HCT116 (cell line): ENCODE data around the gene CRHBP. TPM values are rescaled to one million over a fixed set of nuclear protein-coding genes. Genes with fewer than 3 reads are reported as not detected.

ENCODE experiments used
- ATAC-seq: fragments of 200-7000 bp; cut with Tn5 transposase; 2 replicates; pipeline ENCODE4 v1.9.1; 2020; ENCODE audit warnings: mild to moderate bottlenecking, moderate library complexity
- BruUV-seq: library from RNA; stranded (reverse); fragments of 400-500 nt; replicated peaks from 2 replicates; lab custom pipeline; 2021; lab: Mats Ljungman, UMichigan
- CTCF ChIA-PET: fragments of 300-600 bp; sonication (Branson Sonifier 250); formaldehyde crosslinking; loops from one replicate; lab custom pipeline; 2021; ENCODE audit warnings: antibody characterized with exemption; lab: Charles Lee
- POLR2A ChIA-PET: fragments of 300-600, 350-600 bp; sonication (Branson Sonifier 250); formaldehyde crosslinking; loops from one replicate; lab custom pipeline; 2021; ENCODE audit warnings: antibody characterized with exemption; lab: Charles Lee
- RAD21 ChIA-PET, 2 experiments: fragments of 300-600 bp; sonication (Branson Sonifier 250); formaldehyde crosslinking; loops; one replicate each; lab custom pipeline; 2023; ENCODE audit warnings: low total read pairs in 2 of 2; ENCODE audit not compliant: uncharacterized antibody in 2 of 2, unreplicated experiment in 2 of 2, low non-redundant PET in 1 of 2; lab: Charles Lee
- DNase-seq: peaks from one replicate; pipeline ENCODE4 v3.0.0-alpha.2; 2010; ENCODE audit warnings: low read depth, low spot score
- H2AFZ ChIP-seq: fragments of 200-600 bp; shearing (Covaris generic), sonication (generic); 2 replicates; pipeline ENCODE4 v1.6.1; 2017; ENCODE audit warnings: low read depth, mixed run types, mixed read lengths, antibody characterized with exemption, low read length; ENCODE audit not compliant: poor library complexity, severe bottlenecking
- H3K27ac ChIP-seq: 2 replicates; pipeline ENCODE4 v1.5.1; 2012; ENCODE audit warnings: low read depth, low read length
- H3K27me3 ChIP-seq: fragments of 200-600 bp; sonication (generic); 2 replicates; pipeline ENCODE4 v1.6.1; 2016; ENCODE audit warnings: mixed run types, low read length, mixed read lengths; ENCODE audit not compliant: insufficient read depth
- H3K36me3 ChIP-seq, 2 experiments: fragments of 200-500 bp in 1 of 2; fragments of 200-600 bp in 1 of 2; sonication (Bioruptor generic) in 1 of 2; sonication (generic) in 1 of 2; 2 replicates each; pipeline versions ENCODE4 v1.5.1 to v1.6.1; 2014 to 2016; ENCODE audit warnings: low read length in 2 of 2, inconsistent platforms in 1 of 2, mixed read lengths in 1 of 2, mixed run types in 1 of 2; ENCODE audit not compliant: insufficient read depth in 2 of 2, control insufficient read depth in 1 of 2
- H3K4me1 ChIP-seq, 2 experiments: fragments of 200-600 bp in 1 of 2; sonication (generic) in 1 of 2; 2 replicates each; pipeline versions ENCODE4 v1.5.1 to v1.6.1; 2012 to 2017; ENCODE audit warnings: low read length in 2 of 2, inconsistent platforms in 1 of 2, mild to moderate bottlenecking in 1 of 2, mixed read lengths in 1 of 2, mixed run types in 1 of 2, moderate library complexity in 1 of 2; ENCODE audit not compliant: insufficient read depth in 2 of 2, control insufficient read depth in 1 of 2
- H3K4me2 ChIP-seq: fragments of 200-600 bp; sonication (generic); 2 replicates; pipeline ENCODE4 v1.6.1; 2017; ENCODE audit warnings: mixed run types, low read length, mixed read lengths
- H3K4me3 ChIP-seq, 2 experiments: fragments of 200-600 bp in 1 of 2; sonication (generic) in 1 of 2; replicated peaks in 1 of 2; 2 replicates each; pipeline ENCODE4 v1.5.1; 2011 to 2016; ENCODE audit warnings: low read length in 2 of 2, control low read depth in 1 of 2, low read depth in 1 of 2, mild to moderate bottlenecking in 1 of 2, mixed read lengths in 1 of 2, mixed run types in 1 of 2
- H3K79me2 ChIP-seq: fragments of 200-600 bp; sonication (generic); 2 replicates; pipeline ENCODE4 v1.6.1; 2017; ENCODE audit warnings: mild to moderate bottlenecking, mixed run types, low read length, moderate library complexity, mixed read lengths; ENCODE audit not compliant: insufficient read depth
- H3K9ac ChIP-seq: fragments of 200-600 bp; sonication (generic); 2 replicates; pipeline ENCODE4 v1.6.1; 2016; ENCODE audit warnings: low read length, mixed read lengths
- H3K9me2 ChIP-seq: fragments of 200-600 bp; sonication (generic), shearing (Covaris generic); 2 replicates; pipeline ENCODE4 v1.6.1; 2017; ENCODE audit warnings: mixed run types, mild to moderate bottlenecking, moderate library complexity; ENCODE audit not compliant: insufficient read depth
- H3K9me3 ChIP-seq, 2 experiments: fragments of 200-500 bp in 1 of 2; fragments of 200-600 bp in 1 of 2; sonication (Bioruptor generic) in 1 of 2; sonication (generic) in 1 of 2; 2 replicates each; pipeline ENCODE4 v1.6.1; 2014 to 2017; ENCODE audit warnings: low read length in 2 of 2, mixed read lengths in 2 of 2, inconsistent platforms in 1 of 2, low read depth in 1 of 2, mild to moderate bottlenecking in 1 of 2, mixed run types in 1 of 2, moderate library complexity in 1 of 2; ENCODE audit not compliant: control insufficient read depth in 1 of 2, insufficient read depth in 1 of 2
- H4K20me1 ChIP-seq: fragments of 200-600 bp; sonication (generic), shearing (Covaris generic); 2 replicates; pipeline ENCODE4 v1.6.1; 2017; ENCODE audit warnings: mixed run types, mild to moderate bottlenecking, moderate library complexity; ENCODE audit not compliant: insufficient read depth
- POLR2A ChIP-seq: IDR thresholded peaks from 2 replicates; pipeline ENCODE4 v1.7.0; 2011; ENCODE audit warnings: borderline replicate concordance; ENCODE audit not compliant: insufficient read depth, insufficient read length; ENCODE audit errors: extremely low read depth
- ZBTB33 ChIP-seq: IDR thresholded peaks from 2 replicates; pipeline ENCODE4 v1.6.1; 2011; ENCODE audit warnings: mild to moderate bottlenecking, low read length, moderate library complexity; ENCODE audit not compliant: insufficient replicate concordance; ENCODE audit errors: extremely low read depth
- intact Hi-C: fragments of 100-400 bp; cut with micrococcal nuclease; formaldehyde crosslinking; loops from 2 replicates; pipeline ENCODE4 v1.10.0; 2022
- total RNA-seq: library from RNA; stranded (reverse); gene quantifications from one replicate; pipeline ENCODE4 v1.2.1, GENCODE V29; 2021; ENCODE audit not compliant: unreplicated experiment
- TF ChIP-seq, protein P1 (sequence below): IDR thresholded peaks from 2 replicates; pipeline ENCODE4 v1.6.1; 2012; ENCODE audit warnings: low read depth

Gene CRHBP
- total RNA-seq, 1 experiment from 2014 or later: not detected

DNA sequence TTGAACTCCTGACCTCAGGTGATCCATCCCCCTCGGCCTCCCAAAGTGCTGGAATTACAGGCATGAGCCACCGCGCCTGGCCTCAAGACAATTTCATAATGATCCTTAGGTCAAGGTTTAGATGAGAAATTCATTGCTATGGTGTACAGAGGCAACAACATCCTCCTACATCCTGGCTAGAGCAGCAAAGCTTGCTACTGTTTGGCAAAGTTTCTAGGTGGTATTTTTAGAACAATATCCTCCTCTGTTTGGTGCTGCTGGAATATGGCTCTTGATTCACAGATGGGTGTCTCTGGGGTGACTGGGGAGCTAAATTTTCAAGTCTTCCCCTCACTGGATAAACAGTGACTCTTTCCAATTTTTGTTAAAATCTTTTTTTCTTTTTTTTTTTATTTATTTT, 30.6 kb downstream of the CRHBP start:
- no peak overlapping the region for H2AFZ ChIP-seq
- ATAC-seq (no peak), DNase-seq (no peak)
- intact Hi-C loops: no loop called here
- ChIA-PET POLR2A (interaction anchor here (0.6 kb wide), 1 partner anchor 1748 kb away, joined by 3 read pairs; no protein-coding TSS in a partner anchor), CTCF (no interaction called here), RAD21 (no interaction called here)
- no peaks in the 10 kb centered on the region for H3K9me2 ChIP-seq
- H3K27ac ChIP-seq: no peak overlapping the region
- H3K4me3 ChIP-seq: no peak overlapping the region
- no peaks in the 10 kb centered on the region for H4K20me1 ChIP-seq
- TF ChIP-seq POLR2A: no peak
- no peaks in the 10 kb centered on the region for H3K9me3 ChIP-seq
- no peak overlapping the region for H3K9ac ChIP-seq
- H3K36me3 ChIP-seq: no peaks in the 10 kb centered on the region
- H3K79me2 ChIP-seq: no peaks in the 10 kb centered on the region
- H3K4me2 ChIP-seq: no peak overlapping the region
- H3K27me3 ChIP-seq: no peaks in the 10 kb centered on the region
- BruUV-seq: no TSS peak
- H3K4me1 ChIP-seq: no peaks in the 10 kb centered on the region

DNA sequence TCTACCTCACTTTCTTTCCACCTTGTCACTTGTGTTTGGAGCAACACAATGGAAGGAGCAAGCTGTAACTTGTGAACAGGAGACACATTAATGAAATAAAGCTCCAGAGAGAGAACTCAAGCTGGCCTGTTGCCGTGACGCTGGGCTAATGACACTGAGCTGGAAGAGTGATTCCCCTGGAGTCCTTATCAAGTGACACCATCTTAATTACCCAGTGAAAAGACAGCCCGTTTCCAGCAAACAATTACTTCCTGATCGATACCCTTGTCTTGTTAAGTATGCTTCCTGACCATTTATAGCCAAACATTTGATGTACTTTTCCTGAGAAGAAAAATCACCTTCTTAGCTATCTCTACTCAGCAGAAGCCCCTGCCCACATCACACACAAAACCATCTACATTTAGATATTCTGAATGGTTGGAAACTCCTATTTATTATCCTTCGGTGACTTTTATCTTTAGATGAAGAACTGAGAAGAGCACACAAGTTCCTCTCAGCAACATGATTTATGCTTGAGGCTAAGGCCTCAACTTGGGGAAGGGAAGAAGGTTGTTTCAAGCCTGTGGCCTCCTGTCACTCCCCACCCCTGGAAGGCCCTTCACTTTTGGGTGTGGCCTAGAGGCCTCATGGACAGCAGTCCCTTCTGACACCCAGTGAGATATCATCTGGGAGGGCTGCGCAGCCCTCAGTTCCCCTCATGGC, 34.1 kb downstream of the CRHBP start:
- ATAC-seq (no peak), DNase-seq (no peak)
- RAD21 ChIA-PET: no interaction called here
- Histone ChIP-seq H3K27me3 (no peaks in the 10 kb centered on the region), H2AFZ (no peak overlapping the region), H3K4me3 (no peak overlapping the region), H3K9ac (no peak overlapping the region), H3K4me2 (no peak overlapping the region), H4K20me1 (no peaks in the 10 kb centered on the region), H3K4me1 (no peaks in the 10 kb centered on the region), H3K36me3 (no peaks in the 10 kb centered on the region), H3K27ac (no peak overlapping the region), H3K9me2 (no peaks in the 10 kb centered on the region), H3K9me3 (no peaks in the 10 kb centered on the region), H3K79me2 (no peaks in the 10 kb centered on the region)
- intact Hi-C loops: no loop called here
- POLR2A ChIA-PET: no interaction called here
- no TSS peak for BruUV-seq
- CTCF ChIA-PET: interaction anchor here (0.6 kb wide), 1 partner anchor 71 kb away, joined by 3 read pairs; no protein-coding TSS in a partner anchor
- no peak for TF ChIP-seq ZBTB33
- TF ChIP-seq, protein P1, sequence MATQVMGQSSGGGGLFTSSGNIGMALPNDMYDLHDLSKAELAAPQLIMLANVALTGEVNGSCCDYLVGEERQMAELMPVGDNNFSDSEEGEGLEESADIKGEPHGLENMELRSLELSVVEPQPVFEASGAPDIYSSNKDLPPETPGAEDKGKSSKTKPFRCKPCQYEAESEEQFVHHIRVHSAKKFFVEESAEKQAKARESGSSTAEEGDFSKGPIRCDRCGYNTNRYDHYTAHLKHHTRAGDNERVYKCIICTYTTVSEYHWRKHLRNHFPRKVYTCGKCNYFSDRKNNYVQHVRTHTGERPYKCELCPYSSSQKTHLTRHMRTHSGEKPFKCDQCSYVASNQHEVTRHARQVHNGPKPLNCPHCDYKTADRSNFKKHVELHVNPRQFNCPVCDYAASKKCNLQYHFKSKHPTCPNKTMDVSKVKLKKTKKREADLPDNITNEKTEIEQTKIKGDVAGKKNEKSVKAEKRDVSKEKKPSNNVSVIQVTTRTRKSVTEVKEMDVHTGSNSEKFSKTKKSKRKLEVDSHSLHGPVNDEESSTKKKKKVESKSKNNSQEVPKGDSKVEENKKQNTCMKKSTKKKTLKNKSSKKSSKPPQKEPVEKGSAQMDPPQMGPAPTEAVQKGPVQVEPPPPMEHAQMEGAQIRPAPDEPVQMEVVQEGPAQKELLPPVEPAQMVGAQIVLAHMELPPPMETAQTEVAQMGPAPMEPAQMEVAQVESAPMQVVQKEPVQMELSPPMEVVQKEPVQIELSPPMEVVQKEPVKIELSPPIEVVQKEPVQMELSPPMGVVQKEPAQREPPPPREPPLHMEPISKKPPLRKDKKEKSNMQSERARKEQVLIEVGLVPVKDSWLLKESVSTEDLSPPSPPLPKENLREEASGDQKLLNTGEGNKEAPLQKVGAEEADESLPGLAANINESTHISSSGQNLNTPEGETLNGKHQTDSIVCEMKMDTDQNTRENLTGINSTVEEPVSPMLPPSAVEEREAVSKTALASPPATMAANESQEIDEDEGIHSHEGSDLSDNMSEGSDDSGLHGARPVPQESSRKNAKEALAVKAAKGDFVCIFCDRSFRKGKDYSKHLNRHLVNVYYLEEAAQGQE: no peak
